OCI-LY7 (cell line): ENCODE results near the gene CD36.

Source experiments
- EZH2phosphoT487 ChIP-seq: fragments of 200-600 bp; sonication (generic); IDR thresholded peaks from 2 replicates; pipeline ENCODE4 v1.6.1; 2018; ENCODE audit warnings: low read depth, borderline replicate concordance, mild to moderate bottlenecking, mixed run types, antibody characterized with exemption, low read length, moderate library complexity, mixed read lengths
- TF ChIP-seq, protein P1 (sequence below): fragments of 200-600 bp; sonication (generic); conservative IDR thresholded peaks from 2 replicates; pipeline ENCODE4 v1.5.1; 2014; ENCODE audit warnings: mild to moderate bottlenecking, antibody characterized with exemption, low read length, moderate library complexity, mixed read lengths

- TF ChIP-seq, protein P1, sequence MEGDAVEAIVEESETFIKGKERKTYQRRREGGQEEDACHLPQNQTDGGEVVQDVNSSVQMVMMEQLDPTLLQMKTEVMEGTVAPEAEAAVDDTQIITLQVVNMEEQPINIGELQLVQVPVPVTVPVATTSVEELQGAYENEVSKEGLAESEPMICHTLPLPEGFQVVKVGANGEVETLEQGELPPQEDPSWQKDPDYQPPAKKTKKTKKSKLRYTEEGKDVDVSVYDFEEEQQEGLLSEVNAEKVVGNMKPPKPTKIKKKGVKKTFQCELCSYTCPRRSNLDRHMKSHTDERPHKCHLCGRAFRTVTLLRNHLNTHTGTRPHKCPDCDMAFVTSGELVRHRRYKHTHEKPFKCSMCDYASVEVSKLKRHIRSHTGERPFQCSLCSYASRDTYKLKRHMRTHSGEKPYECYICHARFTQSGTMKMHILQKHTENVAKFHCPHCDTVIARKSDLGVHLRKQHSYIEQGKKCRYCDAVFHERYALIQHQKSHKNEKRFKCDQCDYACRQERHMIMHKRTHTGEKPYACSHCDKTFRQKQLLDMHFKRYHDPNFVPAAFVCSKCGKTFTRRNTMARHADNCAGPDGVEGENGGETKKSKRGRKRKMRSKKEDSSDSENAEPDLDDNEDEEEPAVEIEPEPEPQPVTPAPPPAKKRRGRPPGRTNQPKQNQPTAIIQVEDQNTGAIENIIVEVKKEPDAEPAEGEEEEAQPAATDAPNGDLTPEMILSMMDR = no peak
- no peak for TF ChIP-seq EZH2phosphoT487
Measured at GRCh38 chr7:80675090-80675489, 36.6 kb downstream of the CD36 start.
